ENCODE measurements around the gene TMEM202. TPM values are rescaled to one million over a fixed set of nuclear protein-coding genes. Genes with fewer than 3 reads are reported as not detected.

Gene TMEM202
- polyA plus RNA-seq, 3 donors: not detected

DNA sequence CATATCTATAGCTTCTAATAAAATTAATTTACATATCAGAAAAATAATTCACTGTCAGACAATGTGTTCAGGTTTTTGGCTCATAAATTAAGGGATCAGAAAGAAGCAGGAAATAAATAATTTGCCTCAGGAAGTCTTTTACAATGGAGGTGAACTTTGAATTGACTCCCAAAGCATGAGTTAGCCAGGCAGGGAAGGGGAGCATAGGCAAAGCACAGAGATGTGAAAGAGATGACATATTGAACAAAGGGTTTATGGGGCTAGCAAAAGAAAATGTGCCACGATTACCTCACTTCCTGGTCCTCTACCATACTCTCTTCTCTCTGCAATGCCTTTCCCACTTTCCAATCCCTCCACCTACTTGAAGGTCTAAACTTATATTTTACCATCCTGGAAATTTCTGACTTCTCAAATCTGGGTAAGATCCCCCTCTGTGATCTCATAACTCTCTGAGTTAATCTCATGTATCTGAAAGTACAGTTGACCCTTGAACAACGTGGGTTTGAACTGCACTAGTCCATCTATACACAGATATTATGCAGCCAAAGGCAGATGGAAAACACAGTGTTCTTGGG is 18.2 kb upstream of the TMEM202 start:
- Histone ChIP-seq H3K27me3 (ENCODE audit: control insufficient read depth in 2 of 2, insufficient read depth in 2 of 2, low read length in 2 of 2) (no peaks in the 10 kb centered on the region), H4K20me1 (ENCODE audit: insufficient read depth, low read length) (no peaks in the 10 kb centered on the region), H3K36me3 (replicated peaks in 1 of 2; ENCODE audit: control insufficient read depth in 1 of 2, insufficient read depth in 2 of 2, low read length in 2 of 2) (no peaks in the 10 kb centered on the region), H3K4me2 (replicated peaks; ENCODE audit: extremely low read depth, low read length, poor library complexity, severe bottlenecking) (no peak overlapping the region), H2AFZ (ENCODE audit: insufficient read depth, low read depth, low read length, poor library complexity, severe bottlenecking) (no peak overlapping the region), H3K27ac (ENCODE audit: low read depth in 1 of 2, low read length in 2 of 2) (no peak overlapping the region), H3K79me2 (ENCODE audit: insufficient read depth, low read length) (peaks cover 20% of the 10 kb centered on the region), H3K9ac (ENCODE audit: insufficient read depth, low read length, poor library complexity, severe bottlenecking) (no peak overlapping the region), H3K9me3 (replicated peaks in 1 of 2; ENCODE audit: control insufficient read depth in 1 of 2, insufficient read depth in 1 of 2, low read length in 2 of 2) (no peaks in the 10 kb centered on the region), H3K4me1 (ENCODE audit: control insufficient read depth in 1 of 2, insufficient read depth in 2 of 2, low read length in 2 of 2) (peaks cover 14 to 24% of the 10 kb centered on the region in 2 donors), H3K4me3 (replicated peaks in 1 of 3; ENCODE audit: low read depth in 2 of 3, low read length in 3 of 3) (no peak overlapping the region)
- TF ChIP-seq, protein P1, sequence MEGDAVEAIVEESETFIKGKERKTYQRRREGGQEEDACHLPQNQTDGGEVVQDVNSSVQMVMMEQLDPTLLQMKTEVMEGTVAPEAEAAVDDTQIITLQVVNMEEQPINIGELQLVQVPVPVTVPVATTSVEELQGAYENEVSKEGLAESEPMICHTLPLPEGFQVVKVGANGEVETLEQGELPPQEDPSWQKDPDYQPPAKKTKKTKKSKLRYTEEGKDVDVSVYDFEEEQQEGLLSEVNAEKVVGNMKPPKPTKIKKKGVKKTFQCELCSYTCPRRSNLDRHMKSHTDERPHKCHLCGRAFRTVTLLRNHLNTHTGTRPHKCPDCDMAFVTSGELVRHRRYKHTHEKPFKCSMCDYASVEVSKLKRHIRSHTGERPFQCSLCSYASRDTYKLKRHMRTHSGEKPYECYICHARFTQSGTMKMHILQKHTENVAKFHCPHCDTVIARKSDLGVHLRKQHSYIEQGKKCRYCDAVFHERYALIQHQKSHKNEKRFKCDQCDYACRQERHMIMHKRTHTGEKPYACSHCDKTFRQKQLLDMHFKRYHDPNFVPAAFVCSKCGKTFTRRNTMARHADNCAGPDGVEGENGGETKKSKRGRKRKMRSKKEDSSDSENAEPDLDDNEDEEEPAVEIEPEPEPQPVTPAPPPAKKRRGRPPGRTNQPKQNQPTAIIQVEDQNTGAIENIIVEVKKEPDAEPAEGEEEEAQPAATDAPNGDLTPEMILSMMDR (IDR thresholded peaks at IDR 0.05): no peak
- peaks cover 26% of the 10 kb centered on the region for H3K4me1 Mint-ChIP-seq
- H3K27ac Mint-ChIP-seq: no peak overlapping the region
- H3K27me3 Mint-ChIP-seq (ENCODE audit: low read depth in 3 of 3): peaks cover 2 to 3% (median 2%) of the 10 kb centered on the region in 3 donors
- WGBS (ENCODE audit: insufficient coverage): no CpG with 5 or more reads among the region's 2 CpGs
- H3K4me3 Mint-ChIP-seq: no peak overlapping the region
- intact Hi-C loops (cut with micrococcal nuclease): loop anchor here (5.0 to 10.0 kb wide), 3 partner anchors 63 to 97 kb away; no protein-coding TSS in a partner anchor
- H3K9me3 Mint-ChIP-seq: no peaks in the 10 kb centered on the region
- no peaks in the 10 kb centered on the region for H3K36me3 Mint-ChIP-seq
- DNase-seq: no peak

DNA sequence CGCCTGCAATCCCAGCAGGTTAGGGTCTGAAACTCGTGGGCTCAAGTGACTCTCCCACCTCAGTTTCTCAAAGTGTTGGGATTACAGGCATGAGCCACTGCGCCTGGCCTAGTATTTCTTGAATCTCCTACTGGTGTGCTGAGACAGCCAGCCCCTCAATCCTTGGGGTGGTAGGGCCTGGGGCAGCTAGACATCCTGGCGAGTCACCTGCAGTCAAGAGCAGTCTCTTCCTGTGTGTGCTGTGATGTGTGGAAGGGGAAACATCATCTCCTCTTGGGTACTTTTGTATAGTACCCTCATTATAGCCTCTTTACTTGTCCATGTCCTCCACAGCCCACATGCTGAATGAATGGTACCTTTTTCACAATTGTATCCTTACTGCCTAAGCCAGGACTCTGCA is 17.4 kb upstream of the TMEM202 start:
- Histone ChIP-seq H4K20me1 (ENCODE audit: insufficient read depth, low read length) (no peaks in the 10 kb centered on the region), H3K4me2 (replicated peaks; ENCODE audit: extremely low read depth, low read length, poor library complexity, severe bottlenecking) (no peak overlapping the region), H3K27me3 (ENCODE audit: control insufficient read depth in 2 of 2, insufficient read depth in 2 of 2, low read length in 2 of 2) (no peaks in the 10 kb centered on the region), H3K79me2 (ENCODE audit: insufficient read depth, low read length) (peaks cover 12% of the 10 kb centered on the region), H3K9me3 (replicated peaks in 1 of 2; ENCODE audit: control insufficient read depth in 1 of 2, insufficient read depth in 1 of 2, low read length in 2 of 2) (no peaks in the 10 kb centered on the region), H3K4me3 (replicated peaks in 1 of 3; ENCODE audit: low read depth in 2 of 3, low read length in 3 of 3) (no peak overlapping the region), H2AFZ (ENCODE audit: insufficient read depth, low read depth, low read length, poor library complexity, severe bottlenecking) (no peak overlapping the region), H3K4me1 (ENCODE audit: control insufficient read depth in 1 of 2, insufficient read depth in 2 of 2, low read length in 2 of 2) (peaks cover 10 to 17% of the 10 kb centered on the region in 2 donors), H3K36me3 (replicated peaks in 1 of 2; ENCODE audit: control insufficient read depth in 1 of 2, insufficient read depth in 2 of 2, low read length in 2 of 2) (no peaks in the 10 kb centered on the region), H3K9ac (ENCODE audit: insufficient read depth, low read length, poor library complexity, severe bottlenecking) (no peak overlapping the region), H3K27ac (ENCODE audit: low read depth in 1 of 2, low read length in 2 of 2) (no peak overlapping the region)
- Mint-ChIP-seq H3K36me3 (no peaks in the 10 kb centered on the region), H3K27ac (no peak overlapping the region), H3K4me3 (no peak overlapping the region), H3K4me1 (peaks cover 27% of the 10 kb centered on the region), H3K27me3 (ENCODE audit: low read depth in 3 of 3) (peaks cover 2 to 3% (median 2%) of the 10 kb centered on the region in 3 donors), H3K9me3 (no peaks in the 10 kb centered on the region)
- no peak for DNase-seq
- intact Hi-C loops (cut with micrococcal nuclease): no loop called here
- TF ChIP-seq, protein P1 (IDR thresholded peaks at IDR 0.05): no peak
- WGBS (ENCODE audit: insufficient coverage): 57% methylated on average over 2 of the region's 4 CpGs
